WTC11 (cell line): ENCODE results near the gene WWC1. TPM values are rescaled to one million over a fixed set of nuclear protein-coding genes. Genes with fewer than 3 reads are reported as not detected.

ENCODE experiments used
- ATAC-seq: fragments of 200-7000 bp; cut with Tn5 transposase; 2 replicates; pipeline ENCODE4 v1.10.0; 2021; ENCODE audit warnings: mild to moderate bottlenecking, moderate library complexity
- CTCF ChIA-PET: fragments of 300-600 bp; sonication (Branson Sonifier 250); formaldehyde crosslinking; loops from one replicate; lab custom pipeline; 2021; ENCODE audit warnings: antibody characterized with exemption; lab: Charles Lee
- POLR2A ChIA-PET: fragments of 350-600 bp; sonication (Branson Sonifier 250); formaldehyde crosslinking; loops from one replicate; lab custom pipeline; 2021; ENCODE audit warnings: antibody characterized with exemption; lab: Charles Lee
- DNase-seq: peaks from one replicate; pipeline ENCODE4 v3.0.0; 2021; ENCODE audit warnings: low spot score
- H3K27ac Mint-ChIP-seq: 2 replicates; pipeline ENCODE4 v1.8.0; 2021; ENCODE audit warnings: mixed read lengths
- H3K27me3 Mint-ChIP-seq: 2 replicates; pipeline ENCODE4 v1.8.0; 2021; ENCODE audit warnings: low read depth, mild to moderate bottlenecking, moderate library complexity, mixed read lengths
- H3K36me3 Mint-ChIP-seq: 2 replicates; pipeline ENCODE4 v1.8.0; 2021; ENCODE audit warnings: mixed read lengths
- H3K4me1 Mint-ChIP-seq: 2 replicates; pipeline ENCODE4 v1.8.0; 2022; ENCODE audit warnings: mixed read lengths
- H3K4me3 Mint-ChIP-seq: 2 replicates; pipeline ENCODE4 v1.8.0; 2021; ENCODE audit warnings: mild to moderate bottlenecking, moderate library complexity, mixed read lengths
- H3K9me3 Mint-ChIP-seq: 2 replicates; pipeline ENCODE4 v1.8.0; 2021; ENCODE audit warnings: mixed read lengths
- ATF1 ChIP-seq: sonication (generic); formaldehyde crosslinking; IDR thresholded peaks from 2 replicates; pipeline ENCODE4 v1.8.1; 2023; ENCODE audit warnings: mild to moderate bottlenecking, moderate library complexity, missing genetic modification reagents
- CBFB ChIP-seq: sonication (generic); formaldehyde crosslinking; IDR thresholded peaks from 2 replicates; pipeline ENCODE4 v1.8.1; 2022; ENCODE audit warnings: mild to moderate bottlenecking, low read depth, missing genetic modification reagents
- FOXP1 ChIP-seq: sonication (generic); formaldehyde crosslinking; IDR thresholded peaks from 2 replicates; pipeline ENCODE4 v1.8.0; 2022; ENCODE audit warnings: missing genetic modification reagents, mild to moderate bottlenecking, moderate library complexity, borderline replicate concordance
- KAT7 ChIP-seq: sonication (generic); formaldehyde crosslinking; IDR thresholded peaks from 2 replicates; pipeline ENCODE4 v1.8.1; 2023; ENCODE audit warnings: missing genetic modification reagents, mild to moderate bottlenecking, borderline replicate concordance
- PRRX2 ChIP-seq: fragments of 250-450 bp; sonication (Bioruptor Pico); IDR thresholded peaks from 2 replicates; pipeline ENCODE4 v1.8.0; 2021; ENCODE audit warnings: mild to moderate bottlenecking
- SP1 ChIP-seq: sonication (generic); formaldehyde crosslinking; conservative IDR thresholded peaks from 2 replicates; pipeline ENCODE4 v1.8.1; 2022; ENCODE audit warnings: missing genetic modification reagents
- TEAD1 ChIP-seq: sonication (generic); formaldehyde crosslinking; IDR thresholded peaks from 2 replicates; pipeline ENCODE4 v1.8.0; 2022; ENCODE audit warnings: mild to moderate bottlenecking, missing genetic modification reagents
- TEAD4 ChIP-seq: sonication (generic); formaldehyde crosslinking; IDR thresholded peaks from 2 replicates; pipeline ENCODE4 v1.8.0; 2022; ENCODE audit warnings: mild to moderate bottlenecking, missing genetic modification reagents
- ZNF423 ChIP-seq: fragments of 250-450 bp; sonication (Bioruptor Pico); IDR thresholded peaks from 2 replicates; pipeline ENCODE4 v2.1.2; 2022; ENCODE audit warnings: mild to moderate bottlenecking, moderate library complexity
- total RNA-seq: library from RNA; stranded (reverse); gene quantifications from 3 replicates; pipeline ENCODE4 v1.2.3, GENCODE V29; 2021
- TF ChIP-seq, protein P1 (sequence below): sonication (generic); formaldehyde crosslinking; IDR thresholded peaks from 2 replicates; pipeline ENCODE4 v1.8.1; 2023; ENCODE audit warnings: mild to moderate bottlenecking, missing genetic modification reagents, moderate library complexity
- TF ChIP-seq, protein P2 (sequence below): sonication (generic); formaldehyde crosslinking; IDR thresholded peaks from 2 replicates; pipeline ENCODE4 v1.8.1; 2023; ENCODE audit warnings: mild to moderate bottlenecking, moderate library complexity, missing genetic modification reagents
- TF ChIP-seq, protein P3 (sequence below): sonication (generic); formaldehyde crosslinking; IDR thresholded peaks from 2 replicates; pipeline ENCODE4 v1.8.0; 2022; ENCODE audit warnings: mild to moderate bottlenecking, missing genetic modification reagents
- TF ChIP-seq, protein P4 (sequence below): sonication (generic); formaldehyde crosslinking; IDR thresholded peaks from 2 replicates; pipeline ENCODE4 v1.8.0; 2023; ENCODE audit warnings: mild to moderate bottlenecking, missing genetic modification reagents
- TF ChIP-seq, protein P5 (sequence below): fragments of 200-600 bp; IDR thresholded peaks from 2 replicates; pipeline ENCODE4 v1.8.0; 2022; ENCODE audit warnings: antibody characterized with exemption

WWC1 gene
- total RNA-seq, 1 experiment from 2014 or later = 48.4 TPM

- CTCF ChIA-PET = interaction anchor here (0.6 to 3.6 kb wide), 27 partner anchors 9 to 194 kb away, joined by 3 to 27 read pairs (median 5); partner anchors contain the start of gene RARS1
- TF ChIP-seq FOXP1 (CRISPR knock-in tag) (0 out of 2 replicates have a peak, but pooled peaks have one; percentile 8), PRRX2 (CRISPR knock-in tag) (no peak), KAT7 (CRISPR knock-in tag) (0 out of 2 replicates have a peak, but pooled peaks have one; percentile 22)
- TF ChIP-seq, protein P1, sequence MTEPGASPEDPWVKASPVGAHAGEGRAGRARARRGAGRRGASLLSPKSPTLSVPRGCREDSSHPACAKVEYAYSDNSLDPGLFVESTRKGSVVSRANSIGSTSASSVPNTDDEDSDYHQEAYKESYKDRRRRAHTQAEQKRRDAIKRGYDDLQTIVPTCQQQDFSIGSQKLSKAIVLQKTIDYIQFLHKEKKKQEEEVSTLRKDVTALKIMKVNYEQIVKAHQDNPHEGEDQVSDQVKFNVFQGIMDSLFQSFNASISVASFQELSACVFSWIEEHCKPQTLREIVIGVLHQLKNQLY = no peak
- TF ChIP-seq, protein P2, sequence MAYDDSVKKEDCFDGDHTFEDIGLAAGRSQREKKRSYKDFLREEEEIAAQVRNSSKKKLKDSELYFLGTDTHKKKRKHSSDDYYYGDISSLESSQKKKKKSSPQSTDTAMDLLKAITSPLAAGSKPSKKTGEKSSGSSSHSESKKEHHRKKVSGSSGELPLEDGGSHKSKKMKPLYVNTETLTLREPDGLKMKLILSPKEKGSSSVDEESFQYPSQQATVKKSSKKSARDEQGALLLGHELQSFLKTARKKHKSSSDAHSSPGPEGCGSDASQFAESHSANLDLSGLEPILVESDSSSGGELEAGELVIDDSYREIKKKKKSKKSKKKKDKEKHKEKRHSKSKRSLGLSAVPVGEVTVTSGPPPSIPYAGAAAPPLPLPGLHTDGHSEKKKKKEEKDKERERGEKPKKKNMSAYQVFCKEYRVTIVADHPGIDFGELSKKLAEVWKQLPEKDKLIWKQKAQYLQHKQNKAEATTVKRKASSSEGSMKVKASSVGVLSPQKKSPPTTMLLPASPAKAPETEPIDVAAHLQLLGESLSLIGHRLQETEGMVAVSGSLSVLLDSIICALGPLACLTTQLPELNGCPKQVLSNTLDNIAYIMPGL (CRISPR knock-in tag) = peak; percentile 28; the same call in 1 of the 2 replicates
- Mint-ChIP-seq H3K27ac (no peak overlapping the region), H3K4me3 (peak overlapping the region; percentile 74), H3K4me1 (peaks cover 67% of the 10 kb centered on the region), H3K27me3 (peaks cover 15% of the 10 kb centered on the region), H3K36me3 (no peaks in the 10 kb centered on the region), H3K9me3 (no peaks in the 10 kb centered on the region)
- ATAC-seq (peak; percentile 31), DNase-seq (peak; percentile 67)
- POLR2A ChIA-PET = interaction anchor here (0.6 to 1.6 kb wide), 10 partner anchors 9 to 144 kb away, joined by 3 to 8 read pairs (median 3); no protein-coding TSS in a partner anchor
These were observed 730 bp downstream of the WWC1 start for GRCh38 chr5:168291964-168292785.

GRCh38 chr5:168292786-168293696 is 1.6 kb downstream of the WWC1 start:
- no peak for ATAC-seq
- no peaks in the 10 kb centered on the region for H3K36me3 Mint-ChIP-seq
- TF ChIP-seq TEAD4 (CRISPR knock-in tag) (no peak), CBFB (CRISPR knock-in tag) (no peak)
- TF ChIP-seq, protein P3, sequence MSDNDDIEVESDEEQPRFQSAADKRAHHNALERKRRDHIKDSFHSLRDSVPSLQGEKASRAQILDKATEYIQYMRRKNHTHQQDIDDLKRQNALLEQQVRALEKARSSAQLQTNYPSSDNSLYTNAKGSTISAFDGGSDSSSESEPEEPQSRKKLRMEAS (CRISPR knock-in tag) = no peak
- TF ChIP-seq, all 79 proteins: peak for 0
- H3K27ac Mint-ChIP-seq = no peak overlapping the region
- peak; percentile 26 for DNase-seq
- POLR2A ChIA-PET = interaction anchor here (0.8 to 1.6 kb wide), 7 partner anchors 8 to 143 kb away, joined by 3 to 8 read pairs (median 4); no protein-coding TSS in a partner anchor
- CTCF ChIA-PET = interaction anchor here (0.7 to 3.6 kb wide), 22 partner anchors 8 to 193 kb away, joined by 3 to 27 read pairs (median 6); partner anchors contain the start of gene RARS1
- H3K4me1 Mint-ChIP-seq = peaks cover 61% of the 10 kb centered on the region
- peaks cover 10% of the 10 kb centered on the region for H3K27me3 Mint-ChIP-seq
- peak overlapping the region; percentile 74 for H3K4me3 Mint-ChIP-seq
- H3K9me3 Mint-ChIP-seq = no peaks in the 10 kb centered on the region

- H3K27me3 Mint-ChIP-seq = no peaks in the 10 kb centered on the region
- H3K4me3 Mint-ChIP-seq = peak overlapping the region; percentile 43
- POLR2A ChIA-PET = interaction anchor here (1.2 to 1.4 kb wide), 4 partner anchors 32 to 232 kb away, joined by 3 to 5 read pairs (median 3); no protein-coding TSS in a partner anchor
- peak; percentile 75 for DNase-seq
- TF ChIP-seq PRRX2 (CRISPR knock-in tag) = 0 out of 2 replicates have a peak, but pooled peaks have one; percentile 14
- TF ChIP-seq TEAD4 (CRISPR knock-in tag) = peak; percentile 87; the same call in 1 of the 2 replicates
- TF ChIP-seq ZNF423 (CRISPR knock-in tag) = 0 out of 2 replicates have a peak, but pooled peaks have one; percentile 31
- peak; percentile 13; the same call in 1 of the 2 replicates for TF ChIP-seq SP1 (CRISPR knock-in tag)
- TF ChIP-seq TEAD1 (CRISPR knock-in tag) = peak; percentile 90; the same call in 1 of the 2 replicates
- TF ChIP-seq, protein P4, sequence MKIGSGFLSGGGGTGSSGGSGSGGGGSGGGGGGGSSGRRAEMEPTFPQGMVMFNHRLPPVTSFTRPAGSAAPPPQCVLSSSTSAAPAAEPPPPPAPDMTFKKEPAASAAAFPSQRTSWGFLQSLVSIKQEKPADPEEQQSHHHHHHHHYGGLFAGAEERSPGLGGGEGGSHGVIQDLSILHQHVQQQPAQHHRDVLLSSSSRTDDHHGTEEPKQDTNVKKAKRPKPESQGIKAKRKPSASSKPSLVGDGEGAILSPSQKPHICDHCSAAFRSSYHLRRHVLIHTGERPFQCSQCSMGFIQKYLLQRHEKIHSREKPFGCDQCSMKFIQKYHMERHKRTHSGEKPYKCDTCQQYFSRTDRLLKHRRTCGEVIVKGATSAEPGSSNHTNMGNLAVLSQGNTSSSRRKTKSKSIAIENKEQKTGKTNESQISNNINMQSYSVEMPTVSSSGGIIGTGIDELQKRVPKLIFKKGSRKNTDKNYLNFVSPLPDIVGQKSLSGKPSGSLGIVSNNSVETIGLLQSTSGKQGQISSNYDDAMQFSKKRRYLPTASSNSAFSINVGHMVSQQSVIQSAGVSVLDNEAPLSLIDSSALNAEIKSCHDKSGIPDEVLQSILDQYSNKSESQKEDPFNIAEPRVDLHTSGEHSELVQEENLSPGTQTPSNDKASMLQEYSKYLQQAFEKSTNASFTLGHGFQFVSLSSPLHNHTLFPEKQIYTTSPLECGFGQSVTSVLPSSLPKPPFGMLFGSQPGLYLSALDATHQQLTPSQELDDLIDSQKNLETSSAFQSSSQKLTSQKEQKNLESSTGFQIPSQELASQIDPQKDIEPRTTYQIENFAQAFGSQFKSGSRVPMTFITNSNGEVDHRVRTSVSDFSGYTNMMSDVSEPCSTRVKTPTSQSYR = no peak
- TF ChIP-seq, protein P5, sequence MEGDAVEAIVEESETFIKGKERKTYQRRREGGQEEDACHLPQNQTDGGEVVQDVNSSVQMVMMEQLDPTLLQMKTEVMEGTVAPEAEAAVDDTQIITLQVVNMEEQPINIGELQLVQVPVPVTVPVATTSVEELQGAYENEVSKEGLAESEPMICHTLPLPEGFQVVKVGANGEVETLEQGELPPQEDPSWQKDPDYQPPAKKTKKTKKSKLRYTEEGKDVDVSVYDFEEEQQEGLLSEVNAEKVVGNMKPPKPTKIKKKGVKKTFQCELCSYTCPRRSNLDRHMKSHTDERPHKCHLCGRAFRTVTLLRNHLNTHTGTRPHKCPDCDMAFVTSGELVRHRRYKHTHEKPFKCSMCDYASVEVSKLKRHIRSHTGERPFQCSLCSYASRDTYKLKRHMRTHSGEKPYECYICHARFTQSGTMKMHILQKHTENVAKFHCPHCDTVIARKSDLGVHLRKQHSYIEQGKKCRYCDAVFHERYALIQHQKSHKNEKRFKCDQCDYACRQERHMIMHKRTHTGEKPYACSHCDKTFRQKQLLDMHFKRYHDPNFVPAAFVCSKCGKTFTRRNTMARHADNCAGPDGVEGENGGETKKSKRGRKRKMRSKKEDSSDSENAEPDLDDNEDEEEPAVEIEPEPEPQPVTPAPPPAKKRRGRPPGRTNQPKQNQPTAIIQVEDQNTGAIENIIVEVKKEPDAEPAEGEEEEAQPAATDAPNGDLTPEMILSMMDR = peak; percentile 16; the same call in 1 of the 2 replicates
- TF ChIP-seq ATF1 (CRISPR knock-in tag) = no peak
- H3K9me3 Mint-ChIP-seq = no peaks in the 10 kb centered on the region
- H3K36me3 Mint-ChIP-seq = no peaks in the 10 kb centered on the region
- peaks cover 64% of the 10 kb centered on the region for H3K4me1 Mint-ChIP-seq
- H3K27ac Mint-ChIP-seq = peak overlapping the region; percentile 92
- CTCF ChIA-PET = interaction anchor here (0.6 to 3.6 kb wide), 24 partner anchors 9 to 126 kb away, joined by 3 to 48 read pairs (median 5); no protein-coding TSS in a partner anchor
- ATAC-seq = peak; percentile 58
These were observed 4.2 kb downstream of the WWC1 start for GRCh38 chr5:168295574-168296201.
